HG02840 (cell line): ENCODE data around the gene UCN2.

ENCODE experiments used
- ATAC-seq: cut with Tn5 transposase; IDR thresholded peaks from one replicate; pipeline ENCODE4 v1.9.1; 2021; ENCODE audit warnings: mild to moderate bottlenecking, moderate library complexity, moderate number of reproducible peaks; ENCODE audit not compliant: unreplicated experiment, low FRiP score

UCN2 gene

DNA sequence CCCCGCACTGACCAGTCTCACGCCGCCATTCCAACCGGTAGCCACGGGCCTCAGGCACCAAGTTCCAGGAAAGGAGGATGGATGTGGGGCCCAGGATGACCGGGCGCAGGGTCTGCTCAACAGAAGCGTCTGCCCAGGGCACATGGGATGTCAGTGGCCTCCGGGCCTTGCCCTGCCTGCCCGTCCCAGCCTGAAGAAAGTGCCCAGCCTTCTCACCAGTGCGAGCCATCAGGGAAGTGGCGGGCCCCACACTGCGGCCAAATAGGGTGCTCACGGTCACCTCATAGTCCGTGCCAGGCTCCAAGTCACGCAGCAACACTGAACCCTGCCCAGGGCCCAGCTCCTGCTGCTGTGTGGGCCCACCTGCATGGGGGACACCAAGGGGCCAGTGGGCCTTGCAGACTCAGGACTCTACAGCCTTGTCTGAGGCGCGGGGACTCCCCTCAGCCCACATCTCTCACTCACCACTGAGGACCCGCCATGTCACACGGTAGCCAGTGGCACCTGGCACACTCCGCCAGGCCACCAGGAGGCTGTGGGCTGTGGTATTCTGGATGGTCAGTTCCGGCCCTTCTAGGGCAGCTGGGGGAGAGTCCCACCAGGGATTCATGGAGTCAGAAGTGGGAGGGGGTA lies 28.4 kb upstream of the UCN2 start:
- no peak for ATAC-seq

GRCh38 chr3:48591436-48591835 lies 27.9 kb upstream of the UCN2 start:
- no peak for ATAC-seq

DNA sequence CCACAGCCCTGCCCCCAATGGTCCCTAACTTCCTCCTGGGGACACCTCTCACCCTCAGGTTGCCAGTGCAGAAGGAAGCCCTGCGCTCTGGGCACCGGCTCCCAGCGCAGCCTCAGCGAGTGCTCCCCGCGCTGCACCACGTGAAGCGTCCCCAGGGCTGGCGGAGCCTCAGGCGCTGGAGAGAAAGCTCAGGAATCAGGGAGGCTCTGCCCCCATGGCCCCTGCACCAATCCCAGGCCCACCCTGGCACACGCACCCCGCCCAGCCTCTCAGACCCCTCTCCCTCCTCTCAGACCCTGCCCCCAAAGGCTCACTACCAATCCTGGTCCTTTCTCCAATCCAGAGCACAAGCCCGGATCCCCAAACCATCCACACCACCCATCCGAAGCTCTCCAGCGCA lies 24.6 kb upstream of the UCN2 start:
- no peak for ATAC-seq

DNA sequence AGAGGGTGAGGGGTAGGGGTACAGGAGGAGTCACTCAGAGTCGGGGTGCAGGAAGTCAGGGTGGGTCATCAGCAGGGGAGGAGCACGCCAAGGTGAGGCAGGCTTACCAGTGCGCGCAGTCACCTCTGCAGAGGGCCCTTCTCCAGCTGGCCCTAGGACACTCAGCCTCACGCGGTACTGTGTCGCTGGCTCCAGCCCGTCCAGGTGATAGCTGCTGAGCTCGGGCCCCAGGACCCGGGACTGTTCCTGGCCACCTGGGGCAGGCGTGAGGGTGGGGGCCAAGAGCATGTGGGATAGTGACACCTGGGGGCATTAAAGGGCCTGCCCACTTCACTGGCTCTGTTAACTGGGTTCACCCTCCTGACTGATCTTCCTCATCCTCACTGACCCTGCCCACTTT lies 24.1 kb upstream of the UCN2 start:
- ATAC-seq = no peak

- no peak for ATAC-seq
Measured at GRCh38 chr3:48585411-48585810, 21.8 kb upstream of the UCN2 start.

GRCh38 chr3:48584836-48585235 lies 21.3 kb upstream of the UCN2 start:
- ATAC-seq = no peak

GRCh38 chr3:48581621-48582481 lies 18.3 kb upstream of the UCN2 start:
- ATAC-seq = no peak

DNA sequence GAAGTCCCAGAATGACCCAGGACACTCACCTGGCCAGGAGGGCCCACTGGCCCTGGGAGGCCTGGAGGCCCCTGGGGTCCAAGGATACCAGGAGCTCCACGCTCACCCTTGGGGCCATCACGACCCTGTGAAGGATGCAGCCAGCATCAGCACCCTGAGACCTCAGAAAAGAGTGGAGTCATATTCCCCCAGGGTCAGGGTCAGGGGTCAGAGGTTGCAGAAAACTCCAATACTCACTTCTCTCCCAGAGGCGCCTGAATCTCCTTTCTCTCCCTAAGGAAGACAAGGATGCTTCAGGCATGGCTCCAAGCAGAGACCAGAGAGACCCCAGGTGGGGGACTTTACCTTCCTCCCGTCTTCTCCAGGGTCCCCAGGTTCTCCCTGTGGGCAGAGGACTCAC lies 13.1 kb upstream of the UCN2 start:
- no peak for ATAC-seq

GRCh38 chr3:48575366-48575765 lies 11.8 kb upstream of the UCN2 start:
- ATAC-seq = no peak

- ATAC-seq = no peak
Measured at GRCh38 chr3:48573973-48574585, 10.5 kb upstream of the UCN2 start.

- no peak for ATAC-seq
Measured at GRCh38 chr3:48572517-48572916, 8.9 kb upstream of the UCN2 start.

GRCh38 chr3:48571938-48572337 lies 8.4 kb upstream of the UCN2 start:
- no peak for ATAC-seq

GRCh38 chr3:48569808-48570450 lies 6.3 kb upstream of the UCN2 start:
- no peak for ATAC-seq

DNA sequence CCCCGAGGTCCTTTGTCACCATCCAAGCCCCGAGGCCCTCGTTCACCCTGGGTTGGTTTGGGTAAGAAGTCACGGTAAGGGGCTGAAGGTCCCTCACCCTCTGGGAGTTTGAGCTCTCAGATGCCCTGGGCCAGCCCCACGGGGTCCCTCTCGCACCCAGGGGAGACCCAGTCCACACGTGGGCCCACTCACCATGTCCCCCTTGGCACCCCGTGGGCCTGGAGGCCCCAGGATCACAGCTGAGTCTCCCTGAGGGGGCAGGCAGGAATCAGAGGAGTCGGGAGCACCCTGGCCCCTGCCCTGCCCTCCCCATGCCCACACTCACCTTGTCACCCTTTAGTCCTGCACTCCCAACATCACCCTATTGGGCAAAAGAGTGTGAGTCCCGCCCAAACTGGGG lies 5.8 kb upstream of the UCN2 start:
- no peak for ATAC-seq

- ATAC-seq = no peak
Measured at GRCh38 chr3:48568476-48568875, 4.9 kb upstream of the UCN2 start.

GRCh38 chr3:48567500-48567899 lies 3.9 kb upstream of the UCN2 start:
- ATAC-seq = no peak

DNA sequence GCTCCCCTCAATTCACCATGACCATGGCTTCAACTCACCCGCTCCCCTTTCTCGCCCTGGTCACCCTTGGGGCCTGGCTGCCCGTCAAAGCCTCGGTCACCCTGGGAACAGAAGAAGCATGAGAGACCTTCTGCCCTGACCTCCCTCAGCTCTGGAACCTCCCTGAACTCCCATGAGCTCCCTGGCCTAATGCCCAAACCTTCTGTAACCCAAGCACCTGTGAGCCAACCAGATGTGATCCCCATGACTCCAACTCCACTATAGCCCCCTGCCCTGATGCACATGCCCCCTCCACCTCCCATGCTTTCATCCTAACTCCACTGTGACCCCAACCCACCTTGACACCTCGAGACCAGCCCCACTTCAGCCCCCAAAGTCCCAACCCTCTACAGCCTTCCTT lies 3.5 kb upstream of the UCN2 start:
- no peak for ATAC-seq

DNA sequence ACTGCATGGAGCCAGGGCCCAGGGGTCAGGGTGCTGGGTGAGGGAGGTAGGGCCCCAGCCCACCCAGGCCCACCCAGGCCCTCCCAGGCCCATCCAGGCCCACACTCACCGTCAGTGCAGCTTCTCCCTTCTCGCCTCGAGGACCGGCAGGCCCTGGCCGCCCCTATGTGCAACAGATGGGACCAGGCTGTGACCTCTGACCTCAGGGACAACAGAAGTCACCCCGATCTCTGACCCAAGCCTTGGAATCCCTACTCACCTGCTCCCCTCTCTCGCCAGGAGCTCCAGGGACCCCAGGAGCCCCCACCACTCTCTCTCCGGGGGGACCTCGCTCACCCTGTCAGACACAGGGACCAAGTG lies 2.8 kb upstream of the UCN2 start:
- ATAC-seq = no peak

GRCh38 chr3:48565591-48566400 lies 2.2 kb upstream of the UCN2 start:
- ATAC-seq = no peak

DNA sequence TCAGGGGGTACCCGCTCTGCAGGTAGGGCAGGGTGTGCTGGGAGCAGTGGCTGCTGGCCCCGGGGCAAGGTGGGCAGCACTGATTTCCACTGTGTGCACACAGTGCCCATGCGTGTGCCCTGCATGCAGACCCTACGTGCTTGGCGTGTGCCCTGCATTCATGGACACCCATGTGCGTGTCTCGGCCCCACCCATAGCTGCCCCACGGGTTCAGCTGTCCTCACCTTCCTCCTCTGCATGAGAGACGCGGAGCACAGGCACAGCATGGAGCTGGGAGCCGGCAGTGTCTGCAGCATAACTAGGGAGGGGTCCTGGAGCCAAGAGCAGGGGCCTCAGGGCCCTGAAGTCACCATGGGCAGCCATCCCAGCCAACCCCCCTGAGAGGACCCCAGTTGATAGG lies 1.6 kb upstream of the UCN2 start:
- no peak for ATAC-seq

DNA sequence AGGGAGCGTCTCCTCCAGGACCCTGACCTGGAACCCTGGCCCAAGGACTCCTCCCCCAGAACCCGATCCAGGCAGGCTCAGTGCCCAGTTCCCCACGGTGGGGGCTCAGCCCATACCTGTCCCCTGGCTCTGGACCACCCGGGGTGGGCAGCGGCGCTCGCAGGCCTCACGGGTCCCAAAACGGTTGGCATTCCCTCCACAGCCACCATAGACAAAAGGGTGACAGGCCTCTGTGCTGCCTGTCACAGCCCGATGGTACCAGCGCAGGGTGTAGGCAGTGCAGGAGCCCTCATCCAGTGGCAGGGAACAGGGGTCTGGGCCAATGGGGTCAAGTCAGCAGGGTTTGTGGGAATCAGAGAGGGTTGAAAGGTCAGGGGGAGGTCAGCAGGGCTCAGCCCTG lies 1.1 kb upstream of the UCN2 start:
- ATAC-seq = no peak
